ENCODE measurements around the gene MAP7. TPM values are rescaled to one million over a fixed set of nuclear protein-coding genes. Genes with fewer than 3 reads are reported as not detected.
"Not testable (repeated sequence)": the region's sequence is repeated elsewhere in the genome, so short reads cannot be mapped to it uniquely, and the experiment has no call there.

Gene MAP7
- total and polyA plus RNA-seq, 10 donors = 0.67 to 4.9 (median 3.0) TPM

GRCh38 chr6:136396908-136397307, 153.3 kb downstream of the MAP7 start:
- TF ChIP-seq POLR2AphosphoS5 (IDR thresholded peaks at IDR 0.05) (no peak), POLR2A (IDR thresholded peaks at IDR 0.05) (no peak)
- no peaks in the 10 kb centered on the region for H3K27me3 ChIP-seq (replicated peaks in 1 of 7)
- no peaks in the 10 kb centered on the region for H3K36me3 ChIP-seq
- WGBS, 5 donors = 89 to 100% (median 98%) methylated on average over 1 of the region's 1 CpG
- intact Hi-C loops (cut with DNase I; ENCODE audit: low total_unique reads) = no loop called here
- H3K9me3 ChIP-seq = no peaks in the 10 kb centered on the region
- H3K27ac ChIP-seq = no peak overlapping the region
- H3K4me1 ChIP-seq = no peaks in the 10 kb centered on the region
- no peak for DNase-seq
- no peak overlapping the region for H3K4me3 ChIP-seq

DNA sequence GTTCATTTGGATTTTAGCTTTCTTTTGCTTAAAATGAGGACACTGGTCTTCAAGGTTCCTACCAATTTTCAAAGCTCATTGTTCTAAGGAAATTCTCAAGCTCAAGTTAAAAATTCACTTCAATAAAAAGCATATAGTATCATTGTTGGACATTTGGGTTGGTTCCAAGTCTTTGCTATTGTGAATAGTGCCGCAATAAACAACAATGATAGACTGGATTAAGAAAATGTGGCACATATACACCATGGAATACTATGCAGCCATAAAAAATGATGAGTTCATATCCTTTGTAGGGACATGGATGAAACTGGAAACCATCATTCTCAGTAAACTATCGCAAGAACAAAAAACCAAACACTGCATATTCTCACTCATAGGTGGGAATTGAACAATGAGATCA, 159.3 kb downstream of the MAP7 start:
- H3K27ac ChIP-seq; H3K9me3 ChIP-seq; H3K27me3 ChIP-seq (replicated peaks in 1 of 7); H3K4me3 ChIP-seq; H3K36me3 ChIP-seq; intact Hi-C loops (cut with DNase I; ENCODE audit: low total_unique reads); DNase-seq; H3K4me1 ChIP-seq: not testable (repeated sequence)
- 79 to 92% (median 91%) methylated on average over 1 to 2 of the region's 2 CpGs for WGBS, 5 donors

- TF ChIP-seq POLR2AphosphoS5 (IDR thresholded peaks at IDR 0.05) (no peak), POLR2A (IDR thresholded peaks at IDR 0.05) (no peak), CTCF (IDR thresholded peaks at IDR 0.05 in 8 of 11, conservative IDR thresholded peaks at IDR 0.05 in 3 of 11) (no peak)
- no peaks in the 10 kb centered on the region for H3K27me3 ChIP-seq (replicated peaks in 1 of 7)
- intact Hi-C loops (cut with DNase I; ENCODE audit: low total_unique reads) = no loop called here
- H3K4me3 ChIP-seq = no peak overlapping the region
- DNase-seq = no peak
- H3K4me1 ChIP-seq = no peaks in the 10 kb centered on the region
- no peak overlapping the region for H3K27ac ChIP-seq
- no peaks in the 10 kb centered on the region for H3K36me3 ChIP-seq
- WGBS, 5 donors = 90 to 97% (median 95%) methylated on average over 4 of the region's 4 CpGs
- no peaks in the 10 kb centered on the region for H3K9me3 ChIP-seq
Observed at GRCh38 chr6:136387316-136387715, 162.9 kb downstream of the MAP7 start.

DNA sequence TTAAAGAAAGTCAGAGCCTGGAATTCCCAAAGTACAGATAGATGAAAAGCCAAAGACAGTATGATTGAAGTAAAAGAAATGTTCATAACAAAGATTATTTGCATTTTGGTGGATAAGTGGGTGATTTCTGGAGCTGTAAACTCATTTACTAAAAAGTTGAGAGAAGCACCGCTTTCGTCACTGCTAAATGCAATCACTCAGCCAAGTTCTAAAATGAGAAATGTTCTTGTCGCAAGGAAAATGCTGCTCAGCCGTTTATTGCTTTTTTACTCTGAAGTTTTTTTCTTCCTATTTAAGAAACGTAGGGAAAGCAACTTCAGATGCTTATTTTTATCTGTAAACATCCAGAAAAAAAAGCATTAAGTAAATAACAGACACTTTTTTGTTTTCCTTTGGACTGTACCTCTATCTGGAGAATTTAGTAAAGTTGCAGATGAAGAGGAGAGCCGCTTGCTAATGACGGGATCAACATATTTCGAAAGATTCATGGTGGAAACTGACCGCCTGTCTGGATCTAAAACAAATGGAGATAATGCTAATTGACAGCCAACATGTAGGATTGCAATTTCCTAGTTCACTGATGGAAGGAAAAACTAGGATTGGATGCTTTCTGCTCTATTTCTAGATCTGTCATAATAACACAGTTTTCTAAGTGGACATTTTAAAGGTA, 166.8 kb downstream of the MAP7 start:
- Histone ChIP-seq H3K27me3 (replicated peaks in 1 of 7) (no peaks in the 10 kb centered on the region), H3K4me1 (no peaks in the 10 kb centered on the region), H3K36me3 (no peaks in the 10 kb centered on the region), H3K9me3 (no peaks in the 10 kb centered on the region), H3K27ac (no peak overlapping the region), H3K4me3 (no peak overlapping the region)
- intact Hi-C loops (cut with DNase I; ENCODE audit: low total_unique reads) = no loop called here
- no peak for DNase-seq
- WGBS, 5 donors = 79 to 87% (median 81%) methylated on average over 9 of the region's 9 CpGs
- TF ChIP-seq CTCF (IDR thresholded peaks at IDR 0.05 in 8 of 11, conservative IDR thresholded peaks at IDR 0.05 in 3 of 11) (no peak), POLR2AphosphoS5 (IDR thresholded peaks at IDR 0.05) (no peak), POLR2A (IDR thresholded peaks at IDR 0.05) (no peak)

- no peak overlapping the region for H3K4me3 ChIP-seq
- TF ChIP-seq POLR2AphosphoS5 (IDR thresholded peaks at IDR 0.05) (no peak), POLR2A (IDR thresholded peaks at IDR 0.05) (no peak), CTCF (IDR thresholded peaks at IDR 0.05 in 8 of 11, conservative IDR thresholded peaks at IDR 0.05 in 3 of 11) (no peak)
- no peak for DNase-seq
- intact Hi-C loops (cut with DNase I; ENCODE audit: low total_unique reads) = no loop called here
- H3K27ac ChIP-seq = no peak overlapping the region
- no peaks in the 10 kb centered on the region for H3K36me3 ChIP-seq
- no peaks in the 10 kb centered on the region for H3K27me3 ChIP-seq (replicated peaks in 1 of 7)
- no peaks in the 10 kb centered on the region for H3K9me3 ChIP-seq
- H3K4me1 ChIP-seq = no peaks in the 10 kb centered on the region
Observed at GRCh38 chr6:136382676-136383252, 167.5 kb downstream of the MAP7 start.
